GM12892 (cell line): Measurements from ENCODE around the gene FBLN1.
"Not testable (repeated sequence)": the region's sequence is repeated elsewhere in the genome, so short reads cannot be mapped to it uniquely, and the experiment has no call there.

Source experiments
- DNase-seq: peaks from one replicate; pipeline ENCODE4 v3.0.0; 2011; ENCODE audit not compliant: insufficient read length
- FAIRE-seq: peaks from 2 replicates; lab custom pipeline; 2011; peaks lifted over from hg19 to GRCh38; lab: Jason Lieb, UNC
- POLR2A ChIP-seq: IDR thresholded peaks from 2 replicates; pipeline ENCODE4 v1.6.1; 2011; ENCODE audit warnings: low read depth, low read length, control low read depth
- POLR2AphosphoS5 ChIP-seq: IDR thresholded peaks from 2 replicates; pipeline ENCODE4 v1.6.1; 2011; ENCODE audit warnings: low read depth, low read length, control low read depth
- TAF1 ChIP-seq: IDR thresholded peaks from 2 replicates; pipeline ENCODE4 v1.6.1; 2011; ENCODE audit warnings: low read depth, mild to moderate bottlenecking, control low read depth, low read length, borderline replicate concordance

The FBLN1 gene

DNA sequence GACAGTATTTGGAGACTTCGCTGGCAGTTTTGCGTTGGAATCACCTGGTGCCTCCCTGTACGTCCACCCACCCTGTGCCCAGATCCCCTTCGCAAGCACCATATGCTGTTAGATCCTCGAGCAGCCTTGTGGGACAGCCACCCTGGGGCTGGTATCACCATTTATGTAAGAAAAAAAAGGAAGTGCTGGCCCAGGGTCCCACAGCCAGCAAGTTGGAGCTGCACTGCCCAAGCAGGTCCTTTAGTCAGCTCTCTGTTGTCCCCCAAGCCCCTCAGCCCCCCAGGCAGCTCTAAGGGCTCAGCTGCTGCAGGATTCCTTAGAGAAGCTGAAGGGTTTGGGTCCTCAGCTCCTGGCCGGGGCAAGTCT, 80.3 kb downstream of the FBLN1 start:
- TF ChIP-seq POLR2A (no peak), POLR2AphosphoS5 (no peak), TAF1 (no peak)
- no peak for DNase-seq
- no peak for FAIRE-seq

DNA sequence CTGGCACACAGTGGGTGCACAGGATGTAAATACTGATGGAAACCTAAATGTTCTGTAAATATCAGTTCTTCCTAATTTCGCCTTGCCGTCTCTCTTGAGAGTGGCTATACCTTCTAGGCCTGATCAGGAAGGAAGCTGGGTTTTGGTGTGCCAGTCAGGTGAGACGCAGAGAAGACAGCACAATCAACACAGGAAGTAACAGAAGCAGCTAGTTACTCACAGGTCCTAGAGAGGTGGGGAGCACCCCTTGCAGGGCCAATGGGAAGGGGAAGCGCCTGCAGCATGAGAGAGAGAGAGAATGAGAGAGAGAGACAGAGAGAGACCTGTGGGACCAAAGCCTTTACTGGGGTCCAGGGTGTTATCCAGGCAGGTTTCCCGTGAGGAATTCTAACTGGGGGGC, 80.8 kb downstream of the FBLN1 start:
- DNase-seq (no peak), FAIRE-seq (no peak)
- TF ChIP-seq POLR2A (no peak), POLR2AphosphoS5 (no peak), TAF1 (no peak)

DNA sequence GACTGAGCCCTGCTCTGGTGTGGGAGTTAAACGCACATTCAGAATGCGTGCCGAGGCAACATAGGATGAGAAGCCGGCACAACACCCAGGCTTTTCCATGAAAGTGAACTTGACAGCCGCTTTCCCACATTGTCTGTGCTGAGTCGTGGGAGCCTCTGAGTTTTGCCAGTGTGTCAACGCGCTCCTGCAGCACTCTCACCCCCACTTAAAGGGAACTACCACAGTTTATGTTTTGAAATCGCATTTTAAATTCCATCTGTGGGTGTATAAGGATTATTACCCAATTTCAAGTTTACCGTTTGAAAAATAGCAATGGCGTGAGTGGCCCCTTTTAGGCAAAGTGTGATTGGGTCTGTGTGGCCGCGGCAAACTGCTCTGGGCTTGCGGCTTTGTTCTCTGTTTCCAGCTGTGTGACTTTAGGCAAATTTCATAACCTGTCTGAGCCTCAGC, 81.5 kb downstream of the FBLN1 start:
- no peak for TF ChIP-seq POLR2A
- no peak for TF ChIP-seq POLR2AphosphoS5
- no peak for TF ChIP-seq TAF1
- DNase-seq (no peak), FAIRE-seq (no peak)

DNA sequence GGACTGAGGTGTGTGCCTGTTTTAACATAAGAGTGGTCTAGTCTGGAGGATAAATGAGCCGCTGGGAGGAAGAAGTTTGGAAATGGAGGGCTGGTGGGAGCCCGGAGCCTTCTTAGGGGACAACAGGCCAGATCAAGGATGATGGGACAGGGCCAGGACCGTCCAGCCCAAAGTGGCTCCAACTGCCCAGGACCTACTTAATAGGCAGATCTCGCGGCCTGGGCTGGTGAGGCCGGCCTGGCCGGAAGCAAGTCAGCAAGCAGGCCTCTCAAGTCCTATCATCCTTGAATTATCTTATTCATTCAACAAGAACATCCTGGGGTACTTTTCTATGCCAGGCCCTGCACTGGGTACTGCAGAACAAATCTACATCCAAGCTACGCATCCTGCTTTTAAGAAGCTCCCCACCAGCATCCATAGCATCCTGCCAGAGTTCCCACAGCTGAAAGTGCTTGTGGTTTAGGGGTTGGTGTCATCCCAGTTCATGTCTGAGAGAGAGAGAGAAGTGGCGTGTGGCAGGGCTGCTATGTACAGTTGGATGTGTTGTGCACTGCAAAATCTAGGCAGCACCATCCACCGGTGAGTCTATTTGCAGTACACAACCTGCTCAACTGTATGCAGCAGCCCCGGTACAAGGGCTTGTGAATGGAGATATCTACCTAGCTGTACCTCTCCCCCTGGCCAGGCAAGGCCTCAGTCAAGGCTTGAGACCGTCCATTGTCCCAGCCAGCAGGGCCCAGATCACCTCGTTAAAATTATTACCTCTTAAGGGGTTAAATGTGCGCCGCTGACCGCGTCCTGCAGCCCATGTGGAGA, 82.1 kb downstream of the FBLN1 start:
- no peak for TF ChIP-seq POLR2A
- TF ChIP-seq TAF1: no peak
- TF ChIP-seq POLR2AphosphoS5: no peak
- DNase-seq (no peak), FAIRE-seq (no peak)

DNA sequence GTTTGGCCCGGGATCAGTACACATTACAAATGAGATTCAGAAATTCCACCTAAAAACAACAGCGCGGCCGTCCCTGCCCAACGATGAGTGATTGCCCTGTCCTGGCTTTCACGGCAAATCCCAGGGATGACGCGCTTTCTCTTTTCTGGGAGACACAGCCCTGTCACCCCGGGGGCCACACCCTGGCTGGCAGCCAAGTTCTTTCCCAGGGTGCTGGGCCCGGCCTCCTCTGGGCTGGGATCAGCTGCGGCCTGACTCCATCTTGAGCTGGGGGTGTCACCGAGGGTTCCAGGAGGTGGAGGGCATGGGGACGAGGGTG, 82.7 kb downstream of the FBLN1 start:
- DNase-seq (no peak), FAIRE-seq (no peak)
- TF ChIP-seq TAF1 (no peak), POLR2A (no peak), POLR2AphosphoS5 (no peak)

DNA sequence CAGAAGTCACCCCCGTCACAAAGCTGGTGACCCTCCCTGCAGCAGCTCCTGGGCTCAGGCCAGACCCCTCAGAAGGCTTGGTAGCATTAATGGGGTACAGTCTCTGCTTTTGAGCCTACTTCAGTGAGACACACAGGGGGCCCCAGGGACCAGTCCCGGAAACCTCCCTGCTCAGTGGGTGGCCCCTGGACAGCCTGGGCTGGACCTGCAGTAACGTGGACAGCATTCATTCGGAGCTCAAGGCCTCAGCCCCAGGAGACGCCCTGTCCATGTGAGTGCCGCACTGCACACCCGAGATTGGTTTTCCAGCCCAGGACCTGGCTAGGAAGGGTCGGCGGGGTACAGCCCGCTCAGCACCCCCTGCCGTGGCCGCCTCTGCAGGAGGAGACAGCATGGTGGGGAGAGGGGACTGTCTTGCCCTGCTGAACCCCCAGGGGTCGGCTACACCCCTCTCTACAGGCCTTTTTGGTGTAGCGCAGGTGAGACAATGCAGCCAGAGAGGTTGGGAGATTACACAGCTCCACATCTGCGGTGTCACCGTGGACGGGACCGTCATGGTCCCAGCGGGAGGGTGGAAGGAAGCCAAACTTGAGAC, 83.4 kb downstream of the FBLN1 start:
- FAIRE-seq: no peak
- TF ChIP-seq POLR2AphosphoS5 (no peak), TAF1 (no peak), POLR2A (no peak)
- no peak for DNase-seq

DNA sequence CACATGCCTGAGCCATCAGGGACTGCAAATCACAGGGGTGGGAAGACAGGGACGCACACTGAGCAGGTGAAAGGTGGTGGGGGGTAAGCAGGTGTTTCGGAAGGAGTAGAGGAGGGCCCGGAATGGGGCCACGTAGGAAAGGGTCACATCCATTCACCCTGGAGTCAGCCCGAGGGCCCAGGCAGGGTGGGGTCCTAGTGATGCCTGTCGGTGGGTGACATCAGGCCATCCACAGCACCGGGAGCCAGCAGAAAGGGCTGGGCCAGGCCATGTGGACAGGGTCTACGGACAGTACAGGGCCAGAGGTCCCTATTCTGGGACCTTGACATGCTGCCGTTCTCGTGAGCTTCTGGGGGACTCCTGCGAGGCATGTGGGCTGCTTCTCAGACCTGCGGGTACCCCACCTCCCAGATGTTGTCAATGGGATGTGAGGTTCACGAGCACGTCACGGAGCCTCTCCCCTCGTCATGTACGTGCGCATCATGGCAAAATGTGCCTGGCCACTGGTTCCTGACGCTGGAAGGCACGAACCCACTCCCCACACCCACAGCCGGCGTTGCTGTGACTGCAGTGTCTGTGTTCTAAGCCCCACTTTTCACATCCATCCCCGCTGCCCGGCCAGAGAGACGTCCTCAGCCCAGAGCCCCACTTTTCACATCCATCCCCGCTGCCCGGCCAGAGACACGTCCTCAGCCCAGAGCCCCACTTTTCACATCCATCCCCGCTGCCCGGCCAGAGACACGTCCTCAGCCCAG, 84.1 kb downstream of the FBLN1 start:
- FAIRE-seq (no peak), DNase-seq (no peak)
- TF ChIP-seq POLR2AphosphoS5 (no peak), TAF1 (no peak), POLR2A (no peak)

DNA sequence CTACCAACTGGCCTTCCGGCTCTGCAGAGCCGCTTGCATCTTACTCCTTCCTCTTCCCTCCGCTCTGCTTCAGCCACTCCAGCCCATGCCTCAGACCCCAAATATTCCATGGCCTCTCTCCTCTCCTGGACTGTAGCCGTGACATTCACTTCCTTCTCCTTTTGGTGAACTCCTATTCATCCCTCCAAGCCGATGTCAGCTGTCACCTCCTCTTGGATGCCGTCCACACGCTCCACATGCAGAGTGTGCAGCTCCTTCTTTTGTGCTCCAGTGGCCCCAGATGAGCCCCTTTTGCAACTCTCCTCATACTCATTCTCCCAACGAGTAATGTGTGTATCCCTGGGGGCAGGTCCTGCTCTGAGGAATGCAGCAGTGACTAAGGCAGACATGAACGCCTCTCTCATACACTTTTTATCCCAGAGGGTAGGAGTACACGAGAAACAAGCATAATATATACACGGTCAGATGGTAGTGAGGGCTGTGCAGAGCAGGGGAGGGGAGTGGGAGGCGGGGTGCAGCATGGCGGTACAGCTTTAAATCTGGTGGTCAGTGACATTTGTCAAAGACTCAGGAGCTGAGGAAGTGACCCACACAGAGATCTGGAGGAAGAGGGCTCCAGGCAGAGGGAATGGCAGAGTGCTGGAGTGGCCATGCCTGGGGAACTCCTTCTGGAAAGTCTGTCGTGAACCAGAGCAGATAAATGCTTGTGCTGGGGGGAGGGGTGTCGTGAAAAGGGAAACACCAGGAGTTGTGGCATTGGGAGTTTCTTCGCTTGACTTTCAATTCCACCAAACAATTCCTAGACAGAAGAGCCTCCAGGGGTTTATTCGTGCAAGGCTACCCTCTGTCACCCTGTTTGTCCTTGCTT, 85.2 kb downstream of the FBLN1 start:
- TF ChIP-seq POLR2A (no peak), TAF1 (no peak), POLR2AphosphoS5 (no peak)
- FAIRE-seq: no peak
- DNase-seq: no peak

DNA sequence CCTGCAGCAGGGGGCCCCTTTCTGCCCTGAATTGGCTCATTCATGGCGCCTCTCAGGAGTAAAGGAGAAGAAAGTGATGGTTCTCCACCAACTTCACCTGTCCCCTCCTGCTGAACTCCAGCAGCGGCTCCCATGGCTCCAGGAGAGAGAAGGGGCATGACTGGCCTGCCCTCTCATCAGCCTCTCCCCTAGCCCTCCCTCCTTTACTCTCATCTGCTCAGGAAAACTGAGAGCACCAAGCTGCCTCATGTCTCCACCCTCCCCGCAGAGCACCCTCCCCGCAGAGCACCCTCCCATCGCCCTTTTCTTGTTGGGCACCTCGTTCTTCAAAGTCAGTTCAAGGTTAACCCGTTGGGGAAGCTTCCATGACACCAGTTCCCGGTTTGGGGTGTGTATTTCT, 86.9 kb downstream of the FBLN1 start:
- TF ChIP-seq POLR2AphosphoS5: no peak
- no peak for TF ChIP-seq TAF1
- no peak for TF ChIP-seq POLR2A
- DNase-seq (no peak), FAIRE-seq (no peak)

DNA sequence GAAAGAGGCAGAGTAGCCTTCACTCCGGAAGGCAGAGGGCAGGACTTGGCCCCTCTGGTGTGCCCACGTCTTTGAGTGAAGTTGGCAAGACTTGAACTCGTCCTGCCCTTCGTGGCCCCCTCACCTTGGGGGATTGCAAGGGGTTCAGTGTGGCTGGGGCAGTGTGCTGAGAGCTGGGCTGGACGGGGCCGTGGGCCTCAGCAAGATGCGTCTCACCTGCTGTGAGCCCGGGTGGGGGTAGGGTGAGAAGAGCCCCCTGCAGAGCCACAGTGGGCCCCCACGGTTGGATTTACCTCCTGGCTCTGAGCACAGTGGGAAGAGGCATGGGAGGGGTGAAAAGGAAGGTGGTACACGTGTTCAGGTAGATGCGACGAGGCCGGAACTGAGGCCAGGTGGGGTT, 87.6 kb downstream of the FBLN1 start:
- no peak for DNase-seq
- FAIRE-seq: no peak
- TF ChIP-seq TAF1 (no peak), POLR2A (no peak), POLR2AphosphoS5 (no peak)

DNA sequence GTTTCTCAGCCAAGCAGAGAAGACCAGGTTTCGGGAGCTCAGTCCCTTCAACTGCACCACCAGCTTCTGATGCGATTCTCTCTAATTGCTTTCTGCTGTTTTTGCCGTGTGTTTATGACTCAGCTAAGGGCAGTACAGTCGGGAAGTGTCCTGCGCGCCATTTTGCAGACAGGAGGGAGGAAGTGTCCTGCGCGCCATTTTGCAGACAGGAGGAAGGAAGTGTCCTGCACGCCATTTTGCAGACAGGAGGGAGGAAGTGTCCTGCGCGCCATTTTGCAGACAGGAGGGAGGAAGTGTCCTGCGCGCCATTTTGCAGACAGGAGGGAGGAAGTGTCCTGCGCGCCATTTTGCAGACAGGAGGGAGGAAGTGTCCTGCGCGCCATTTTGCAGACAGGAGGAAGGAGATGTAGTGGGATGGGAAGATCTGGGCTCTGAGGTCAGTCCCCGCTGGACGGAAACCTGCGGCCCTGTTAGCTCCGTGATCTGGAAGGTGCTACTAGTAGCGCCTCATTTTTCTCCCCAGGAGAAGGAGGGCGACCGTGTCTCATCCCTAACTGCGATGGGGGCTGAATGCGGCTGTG, 89.0 kb downstream of the FBLN1 start:
- DNase-seq, FAIRE-seq: not testable (repeated sequence)
